Stimulated activated CD4-positive, alpha-beta T cell treated with anti-CD3 and anti-CD28 coated beads, Interleukin-15, amount 100 ng/mL, for 48 hours (primary cell): Measurements from ENCODE around the gene MLXIP.
"Not testable (repeated sequence)": the region's sequence is repeated elsewhere in the genome, so short reads cannot be mapped to it uniquely, and the experiment has no call there.

Experiments used
- DNase-seq, 2 donors: peaks; one replicate each; pipeline ENCODE4 v3.0.0-alpha.2; 2020; ENCODE audit warnings: low read depth in 2 of 2

MLXIP gene, protein sequence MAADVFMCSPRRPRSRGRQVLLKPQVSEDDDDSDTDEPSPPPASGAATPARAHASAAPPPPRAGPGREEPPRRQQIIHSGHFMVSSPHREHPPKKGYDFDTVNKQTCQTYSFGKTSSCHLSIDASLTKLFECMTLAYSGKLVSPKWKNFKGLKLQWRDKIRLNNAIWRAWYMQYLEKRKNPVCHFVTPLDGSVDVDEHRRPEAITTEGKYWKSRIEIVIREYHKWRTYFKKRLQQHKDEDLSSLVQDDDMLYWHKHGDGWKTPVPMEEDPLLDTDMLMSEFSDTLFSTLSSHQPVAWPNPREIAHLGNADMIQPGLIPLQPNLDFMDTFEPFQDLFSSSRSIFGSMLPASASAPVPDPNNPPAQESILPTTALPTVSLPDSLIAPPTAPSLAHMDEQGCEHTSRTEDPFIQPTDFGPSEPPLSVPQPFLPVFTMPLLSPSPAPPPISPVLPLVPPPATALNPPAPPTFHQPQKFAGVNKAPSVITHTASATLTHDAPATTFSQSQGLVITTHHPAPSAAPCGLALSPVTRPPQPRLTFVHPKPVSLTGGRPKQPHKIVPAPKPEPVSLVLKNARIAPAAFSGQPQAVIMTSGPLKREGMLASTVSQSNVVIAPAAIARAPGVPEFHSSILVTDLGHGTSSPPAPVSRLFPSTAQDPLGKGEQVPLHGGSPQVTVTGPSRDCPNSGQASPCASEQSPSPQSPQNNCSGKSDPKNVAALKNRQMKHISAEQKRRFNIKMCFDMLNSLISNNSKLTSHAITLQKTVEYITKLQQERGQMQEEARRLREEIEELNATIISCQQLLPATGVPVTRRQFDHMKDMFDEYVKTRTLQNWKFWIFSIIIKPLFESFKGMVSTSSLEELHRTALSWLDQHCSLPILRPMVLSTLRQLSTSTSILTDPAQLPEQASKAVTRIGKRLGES

DNA sequence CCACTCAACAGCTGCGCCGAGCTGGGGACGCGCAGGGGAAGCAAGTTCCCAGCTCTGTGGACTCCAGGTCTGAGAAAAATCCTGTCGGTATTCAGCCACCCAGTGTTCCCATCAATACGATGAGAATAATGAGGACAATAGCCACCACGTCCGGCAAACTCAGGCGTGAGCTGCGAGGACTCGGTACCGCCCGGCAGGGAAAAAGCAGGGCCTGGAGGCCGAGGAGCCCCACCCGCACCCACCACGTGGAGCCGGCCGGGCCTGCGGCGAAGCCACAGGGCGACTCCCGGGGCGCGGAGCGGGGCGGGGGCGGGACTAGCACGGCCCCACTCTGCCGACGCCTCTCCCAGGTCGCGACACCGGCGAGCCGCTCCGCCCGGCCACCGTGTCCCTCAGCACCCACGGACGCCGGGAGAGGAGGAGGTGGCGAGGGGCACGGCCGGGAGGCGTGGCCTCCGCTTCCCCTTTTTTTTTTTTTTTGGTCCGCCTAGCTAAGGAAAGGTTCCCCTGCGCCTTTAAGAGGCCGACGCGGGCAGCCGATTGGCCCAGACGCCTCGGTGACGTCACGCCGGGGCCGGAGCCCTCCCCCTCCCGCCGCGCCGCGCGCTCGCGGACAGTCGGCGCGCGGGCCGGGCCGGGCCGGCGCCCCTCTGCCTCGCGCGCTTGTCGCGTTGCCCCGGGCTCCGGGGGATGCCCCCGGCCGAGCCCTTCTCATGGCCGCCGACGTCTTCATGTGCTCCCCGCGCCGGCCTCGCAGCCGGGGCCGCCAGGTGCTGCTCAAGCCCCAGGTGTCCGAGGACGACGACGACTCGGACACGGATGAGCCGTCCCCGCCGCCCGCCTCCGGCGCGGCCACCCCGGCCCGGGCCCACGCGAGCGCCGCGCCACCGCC lies at the start of gene MLXIP:
TSS of gene MLXIP (plus strand) at position 616 of the 892 bp plus-strand sequence. CDS start at position 714, 98 bp downstream.
- peak; percentile 78 to 85 for DNase-seq

DNA sequence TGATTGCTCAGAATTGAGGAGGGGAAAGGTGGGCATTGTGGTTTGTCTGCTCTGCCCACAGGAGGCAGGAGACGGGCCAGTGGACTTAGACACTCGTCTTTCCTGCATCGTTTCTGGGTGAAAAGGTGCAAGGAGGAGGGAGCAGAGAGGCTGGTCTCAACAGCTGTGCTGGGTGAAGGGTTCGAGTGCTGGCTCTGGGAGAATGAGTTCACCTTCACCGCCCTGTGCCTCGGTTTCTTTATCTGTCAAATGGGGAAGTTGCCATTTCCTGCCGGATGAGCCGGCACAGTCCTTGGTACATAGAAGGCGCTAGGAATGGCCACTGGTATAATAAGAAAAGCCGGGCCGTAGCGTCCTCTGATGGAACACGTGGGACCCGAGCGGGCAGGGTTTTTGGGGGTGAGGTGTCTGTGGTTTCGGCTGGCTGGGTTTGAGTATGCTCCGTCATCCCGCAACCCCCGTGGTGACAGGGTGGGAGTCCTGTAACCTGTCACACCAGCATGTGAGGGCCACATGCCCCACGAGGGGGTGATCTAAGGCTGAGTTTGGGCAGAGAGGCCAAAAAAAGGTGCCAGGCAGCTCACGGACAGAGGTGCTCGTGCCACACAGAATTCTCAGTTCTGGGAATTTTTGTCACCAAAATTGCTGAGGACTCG lies 49.5 kb upstream of the MLXIP start:
- no peak for DNase-seq

DNA sequence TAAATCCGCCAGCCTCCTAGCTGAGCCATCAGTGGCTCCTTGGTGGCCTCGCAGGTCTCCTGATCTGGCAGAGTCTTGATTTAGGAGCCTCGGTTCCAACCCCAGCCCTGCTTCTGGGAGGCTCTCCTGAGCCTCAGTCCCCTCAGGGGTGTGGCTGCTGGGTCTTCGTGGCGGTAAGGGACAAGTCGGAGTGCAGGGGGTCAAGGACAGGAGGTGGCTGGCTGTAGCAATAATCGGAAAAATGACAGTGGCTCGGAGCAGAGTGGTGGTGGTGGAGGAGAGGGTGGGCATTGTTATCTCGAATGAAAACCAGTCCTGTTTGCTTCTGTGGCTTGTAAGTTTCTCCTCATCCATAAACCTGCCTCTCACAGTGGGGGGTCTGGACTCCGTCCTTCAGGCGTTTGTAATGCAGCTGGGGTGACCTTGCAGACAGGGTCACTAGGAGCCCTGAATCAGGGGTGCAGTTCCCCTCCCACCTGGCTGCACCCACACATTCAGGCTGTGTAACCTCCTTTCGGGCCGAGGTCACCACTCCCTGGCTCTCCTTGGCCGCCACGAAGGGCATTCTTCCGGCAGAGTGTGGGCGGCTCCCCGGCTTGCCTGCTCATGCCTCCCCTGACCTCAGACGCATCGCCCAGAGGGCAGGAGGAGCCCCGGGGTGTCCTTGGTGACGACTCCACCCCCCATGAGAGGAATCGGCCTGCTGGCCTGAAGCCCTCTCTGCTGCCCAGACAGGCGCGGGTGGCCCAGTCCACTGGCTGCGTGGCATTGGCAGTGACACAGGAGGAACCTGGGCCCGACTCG lies 48.7 kb upstream of the MLXIP start:
- no peak for DNase-seq

DNA sequence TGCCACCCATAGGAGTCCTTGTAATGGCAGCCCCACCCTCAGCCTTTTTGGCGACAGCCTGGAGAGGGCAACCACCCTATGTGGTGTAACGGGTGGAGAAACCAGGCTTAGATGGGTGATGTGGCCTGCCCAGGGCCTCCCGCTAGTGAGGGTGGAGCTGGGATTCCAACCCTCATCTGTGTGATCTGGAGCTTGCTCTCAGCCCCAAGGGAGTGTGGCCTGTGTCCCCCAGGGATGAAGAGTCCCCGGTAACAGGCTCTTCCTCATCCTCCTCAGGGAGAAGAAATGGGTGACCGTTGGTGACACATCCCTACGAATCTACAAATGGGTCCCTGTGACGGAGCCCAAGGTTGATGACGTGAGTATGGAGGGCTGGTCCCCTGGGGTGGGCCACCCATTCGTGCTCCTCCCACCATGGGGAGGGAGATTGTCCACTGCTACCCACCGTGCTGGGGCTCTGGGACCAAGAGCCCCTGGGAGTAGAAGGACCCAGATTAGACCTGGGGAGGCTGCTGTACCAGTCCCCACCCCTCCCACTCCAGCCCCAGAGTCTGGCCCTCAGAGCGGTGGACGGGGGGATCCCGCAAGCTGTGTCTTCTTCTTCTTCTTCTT lies 48.0 kb upstream of the MLXIP start:
- DNase-seq = no peak

DNA sequence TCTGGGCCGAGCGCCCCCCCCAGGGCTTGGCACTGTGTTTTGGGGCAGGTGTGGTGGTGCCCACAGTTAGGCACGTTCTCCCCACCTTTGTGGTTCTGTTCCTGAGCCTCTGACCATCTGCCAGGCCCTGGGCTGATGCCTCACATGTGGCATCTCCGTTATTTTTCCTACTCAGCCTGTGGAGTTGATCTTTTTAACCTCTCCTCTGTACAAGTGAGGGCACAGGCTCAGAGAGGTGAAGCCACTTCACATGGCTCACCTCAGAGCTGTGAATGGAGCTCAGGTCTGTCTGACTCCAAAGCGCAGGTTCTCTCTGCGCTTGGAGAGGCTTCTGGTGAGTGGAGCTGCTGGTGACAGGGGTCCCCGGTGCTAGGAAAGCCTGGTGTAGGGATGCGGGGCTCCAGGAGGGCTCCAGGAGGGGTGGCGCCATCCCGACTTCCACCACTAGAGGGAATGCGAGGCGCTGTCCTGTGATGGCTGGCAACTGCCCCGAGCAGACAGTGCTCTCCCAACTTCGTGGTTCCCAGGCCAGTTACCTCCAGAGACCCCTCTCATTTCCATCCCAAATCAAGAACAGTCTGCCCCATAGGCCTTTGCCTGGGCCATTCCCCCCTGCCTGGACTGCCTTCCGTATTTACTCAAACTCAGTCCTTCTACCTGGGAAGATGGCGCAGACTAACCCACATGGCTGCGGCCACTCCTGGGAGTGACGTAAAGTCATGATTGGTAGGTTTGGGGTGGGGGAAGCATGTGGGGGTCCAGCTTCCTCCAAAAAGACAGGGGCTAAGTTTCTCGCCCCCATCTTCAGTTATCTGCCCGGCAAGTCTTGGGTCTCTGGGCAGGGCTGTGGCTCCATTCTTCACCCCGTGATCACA lies 47.0 kb upstream of the MLXIP start:
- DNase-seq = peak in 1 of 2 donors; percentile 49

DNA sequence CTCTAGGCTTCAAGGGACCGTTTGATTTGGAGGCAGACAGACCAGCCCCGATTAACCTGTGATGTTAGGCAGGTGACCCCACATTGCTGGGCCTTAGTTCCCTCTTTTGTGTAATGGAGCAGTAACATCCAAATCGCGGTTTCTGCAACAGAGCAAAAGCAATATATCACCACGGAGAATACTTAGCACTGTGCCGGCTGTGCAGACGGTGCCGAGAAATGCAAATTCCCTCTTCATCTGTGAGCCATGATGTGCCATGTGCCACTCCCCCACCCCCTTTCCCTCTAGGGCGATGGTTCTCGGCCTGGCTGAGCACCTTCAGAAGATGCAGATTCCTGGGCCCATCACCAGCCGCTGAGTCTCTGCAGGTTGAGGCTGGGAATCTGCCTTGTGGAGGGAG lies 46.0 kb upstream of the MLXIP start:
- no peak for DNase-seq

DNA sequence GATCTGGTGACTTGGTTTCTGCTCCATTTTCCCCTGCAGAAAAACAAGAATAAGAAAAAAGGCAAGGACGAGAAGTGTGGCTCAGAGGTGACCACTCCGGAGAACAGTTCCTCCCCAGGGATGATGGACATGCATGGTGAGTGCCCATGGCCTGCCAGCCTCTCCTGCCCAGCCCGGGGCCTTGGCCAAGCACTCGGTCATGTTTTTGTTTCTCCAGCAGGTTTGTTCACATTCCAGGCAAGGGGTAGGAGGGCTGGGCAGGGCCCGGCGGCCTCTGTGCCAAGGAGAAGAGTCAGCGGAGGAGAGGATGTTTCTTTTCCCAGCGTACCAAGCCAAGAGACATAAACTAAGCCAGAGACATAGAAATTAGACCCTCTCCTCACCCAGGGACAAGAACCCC lies 43.3 kb upstream of the MLXIP start:
- DNase-seq = no peak

DNA sequence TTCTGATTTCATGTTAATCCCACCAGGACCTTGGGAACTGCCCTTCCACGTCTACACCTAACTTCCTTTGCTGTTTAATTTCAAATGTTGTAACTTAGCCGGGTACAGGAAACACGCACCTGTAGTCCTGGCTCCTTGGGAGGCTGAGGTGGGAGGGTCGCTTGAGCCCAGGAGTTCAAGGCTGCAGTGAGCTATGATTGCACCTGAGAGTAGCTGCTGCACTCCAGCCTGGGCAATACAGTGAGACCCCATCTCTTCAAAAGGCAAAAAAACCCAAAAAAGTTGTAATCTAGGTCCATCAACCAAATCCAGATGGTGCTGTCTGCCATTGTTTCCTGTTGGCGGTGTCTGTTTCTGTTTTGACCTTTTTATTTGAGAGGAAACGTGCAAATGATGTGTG lies 42.4 kb upstream of the MLXIP start:
- DNase-seq = no peak

DNA sequence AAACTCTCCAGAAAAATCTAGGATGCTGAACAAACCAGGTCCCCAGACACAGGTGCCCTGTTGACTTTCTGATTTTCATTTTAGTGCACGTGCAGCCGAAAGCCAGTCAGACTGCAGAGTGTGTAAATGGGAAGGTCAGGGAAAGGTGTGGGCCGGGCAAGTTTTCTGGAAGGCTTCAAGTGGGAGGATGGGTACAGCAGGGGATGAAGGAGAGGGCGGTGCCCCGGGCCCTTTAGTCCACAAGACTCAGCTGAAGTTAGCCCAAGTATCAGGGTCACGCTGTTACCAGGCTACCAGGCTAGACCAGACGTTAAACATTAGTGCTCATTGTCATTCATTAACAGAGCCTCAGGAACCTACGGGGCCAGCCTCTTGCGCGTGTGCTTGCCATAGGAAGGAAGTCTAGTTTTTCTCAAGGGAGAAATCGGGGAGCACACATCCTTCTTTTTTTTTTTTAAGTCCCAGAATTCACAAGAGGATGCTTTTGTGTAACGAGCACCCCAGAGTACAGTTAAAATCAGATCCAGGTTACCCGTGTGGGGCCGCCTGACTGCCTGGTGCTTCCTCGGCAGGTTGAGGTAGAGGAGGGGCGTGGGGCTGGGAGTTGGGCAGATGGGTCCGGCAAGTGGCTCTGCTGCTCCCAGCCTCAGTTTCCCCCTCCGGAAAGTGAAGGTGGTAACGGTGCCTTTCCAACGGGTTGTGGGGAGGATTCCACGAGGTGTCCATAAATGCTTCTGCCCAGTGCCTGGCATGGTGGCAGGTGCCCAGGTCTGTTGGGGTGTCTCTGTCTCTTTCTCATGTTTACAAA lies 37.8 kb upstream of the MLXIP start:
- no peak for DNase-seq

DNA sequence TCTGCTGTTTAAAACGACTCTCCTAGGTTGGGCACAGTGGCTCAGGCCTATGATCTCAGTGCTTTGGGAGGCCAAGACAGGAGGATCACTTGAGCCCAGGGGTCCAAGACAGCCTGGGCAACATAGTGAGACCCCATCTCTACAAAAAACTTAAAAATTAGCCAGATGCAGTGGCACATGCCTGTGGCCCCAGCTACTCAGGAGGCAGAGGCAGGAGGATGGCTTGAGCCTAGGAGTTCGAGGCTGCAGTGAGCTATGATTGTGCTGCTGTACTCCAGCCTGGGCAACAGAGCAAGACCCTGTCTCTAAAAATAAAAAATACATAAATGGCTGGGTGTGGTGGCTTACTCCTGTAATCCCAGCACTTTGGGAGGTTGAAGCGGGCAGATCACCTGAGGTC lies 37.1 kb upstream of the MLXIP start:
- DNase-seq = not testable (repeated sequence)

DNA sequence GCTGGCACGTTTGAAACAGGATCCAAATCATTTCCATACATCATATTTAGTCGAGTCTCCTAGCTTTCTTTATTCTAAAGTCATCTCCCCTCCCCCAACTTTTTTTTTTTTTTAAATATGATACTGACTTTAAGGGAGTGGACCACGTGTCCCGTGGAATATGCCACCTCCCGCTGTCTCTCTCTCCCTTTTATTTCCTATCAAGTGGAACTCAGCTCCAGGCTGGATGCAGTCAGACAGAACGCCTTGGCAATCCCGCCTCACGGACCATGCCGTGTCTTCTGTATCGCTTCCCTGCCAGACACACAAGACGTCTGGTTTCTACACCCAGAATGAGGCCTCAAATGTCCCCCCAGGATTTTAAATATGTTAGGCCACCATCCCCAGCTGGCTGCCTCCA lies 35.6 kb upstream of the MLXIP start:
- no peak for DNase-seq

DNA sequence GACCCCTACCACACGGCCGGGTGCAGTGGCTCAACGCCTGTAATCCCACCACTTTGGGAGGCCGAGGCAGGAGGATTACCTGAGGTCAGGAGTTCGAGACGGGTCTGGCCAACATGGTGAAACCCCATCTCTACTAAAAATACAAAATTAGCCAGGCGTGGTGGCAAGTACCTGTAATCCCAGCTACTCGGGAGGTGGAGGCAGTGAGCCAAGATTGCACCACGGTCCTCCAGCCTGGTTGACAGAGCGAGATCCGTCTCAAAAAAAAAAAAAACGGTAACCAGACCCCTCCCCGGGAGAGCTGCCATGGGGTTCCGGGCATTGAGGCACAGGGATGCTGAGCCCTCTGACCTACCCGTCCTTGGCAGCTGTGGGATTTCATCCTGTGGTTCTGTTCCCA lies 35.1 kb upstream of the MLXIP start:
- DNase-seq = no peak

DNA sequence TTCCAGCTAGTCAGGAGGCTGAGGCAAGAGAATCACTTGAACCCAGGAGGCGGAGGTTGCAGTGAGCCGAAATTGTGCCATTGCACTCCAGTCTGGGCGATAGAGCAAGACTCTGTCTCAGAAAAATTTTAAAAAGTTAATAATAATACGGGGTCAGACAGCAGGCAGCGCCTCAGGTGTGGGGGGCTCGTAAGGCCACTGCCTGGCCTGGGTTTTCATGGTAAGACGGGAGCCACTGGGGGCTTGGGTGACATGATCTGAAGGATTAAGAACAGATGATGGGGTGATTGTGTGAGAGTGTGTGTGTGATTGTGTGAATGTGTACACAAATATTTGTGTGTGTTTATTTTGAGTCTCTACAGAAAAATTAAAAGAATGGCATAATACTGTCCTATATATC lies 33.3 kb upstream of the MLXIP start:
- DNase-seq = no peak

DNA sequence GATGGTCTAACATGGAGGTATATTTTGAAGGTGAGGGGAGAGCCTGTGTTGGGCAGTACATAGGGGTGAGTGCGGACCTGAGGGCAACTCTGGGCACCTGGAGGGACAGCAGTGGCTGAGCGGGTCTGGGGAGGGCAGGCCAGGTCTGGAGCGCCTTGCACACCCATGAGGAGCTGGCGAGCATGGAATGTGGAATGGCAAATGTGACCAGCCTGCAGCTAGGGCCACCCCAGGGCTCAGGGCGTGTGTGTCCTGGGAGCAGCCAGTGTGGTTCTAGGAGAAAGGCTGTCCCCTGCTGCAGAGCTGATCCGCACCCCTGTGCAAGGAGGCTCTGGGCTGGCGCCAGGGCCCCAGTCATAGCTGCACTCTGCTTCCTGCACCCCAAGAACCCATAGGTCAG lies 32.4 kb upstream of the MLXIP start:
- DNase-seq = no peak

DNA sequence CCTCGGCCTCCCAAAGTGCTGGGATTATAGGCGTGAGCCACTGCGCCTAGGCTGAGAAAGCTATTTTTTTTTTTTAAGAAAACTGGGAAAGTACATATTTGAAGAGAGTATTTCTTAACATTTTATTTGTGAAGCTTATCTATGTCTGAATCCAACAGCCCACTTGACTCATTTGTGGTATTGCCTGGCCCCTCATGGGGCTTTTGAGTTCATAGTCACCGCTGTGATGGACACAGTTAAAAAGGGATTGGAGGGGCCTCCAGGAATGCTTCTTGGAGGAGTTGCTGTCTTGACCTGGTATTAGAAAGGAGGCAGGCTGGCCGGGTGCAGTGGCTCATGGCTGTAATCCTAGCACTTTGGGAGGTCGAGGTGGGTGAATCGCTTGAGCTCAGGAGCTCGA lies 30.4 kb upstream of the MLXIP start:
- DNase-seq = no peak

DNA sequence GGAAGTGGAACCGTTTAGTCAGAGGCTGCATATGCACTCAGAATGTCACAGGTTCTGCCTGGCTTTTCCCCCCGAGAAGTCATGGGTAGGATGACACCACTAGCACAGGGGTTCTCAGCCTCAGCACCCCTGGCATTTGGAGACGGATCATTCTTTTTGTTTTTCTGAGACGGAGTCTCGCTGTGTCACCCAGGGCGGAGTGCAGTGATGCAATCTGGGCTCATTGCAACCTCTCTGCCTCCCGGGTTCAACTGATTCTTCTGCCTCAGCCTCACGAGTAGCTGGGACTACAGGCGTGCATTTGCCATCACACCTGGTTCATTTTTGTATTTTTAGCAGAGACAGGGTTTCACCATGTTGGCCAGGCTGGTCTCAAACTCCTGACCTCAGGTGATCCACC lies 28.7 kb upstream of the MLXIP start:
- DNase-seq = no peak

DNA sequence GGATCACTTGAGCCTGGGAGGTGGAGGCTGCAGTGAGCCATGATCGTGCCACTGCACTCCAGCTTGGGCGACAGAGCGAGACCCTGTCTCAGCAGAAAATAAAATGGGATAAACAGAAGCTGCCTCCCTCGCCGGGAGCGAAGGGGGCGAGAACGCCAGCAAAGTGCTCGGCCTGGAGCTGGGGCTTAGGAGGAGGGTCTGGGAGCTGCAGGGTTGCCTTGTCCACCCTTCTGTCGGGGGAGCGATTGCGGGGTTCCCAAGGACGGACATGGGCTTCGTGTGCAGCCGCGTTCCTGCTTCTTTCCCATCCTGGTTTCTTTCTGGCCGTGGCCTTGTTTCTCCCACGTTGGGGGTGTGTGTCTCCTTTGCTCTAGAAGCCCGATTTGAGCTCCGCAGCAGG lies 27.9 kb upstream of the MLXIP start:
- DNase-seq = no peak

DNA sequence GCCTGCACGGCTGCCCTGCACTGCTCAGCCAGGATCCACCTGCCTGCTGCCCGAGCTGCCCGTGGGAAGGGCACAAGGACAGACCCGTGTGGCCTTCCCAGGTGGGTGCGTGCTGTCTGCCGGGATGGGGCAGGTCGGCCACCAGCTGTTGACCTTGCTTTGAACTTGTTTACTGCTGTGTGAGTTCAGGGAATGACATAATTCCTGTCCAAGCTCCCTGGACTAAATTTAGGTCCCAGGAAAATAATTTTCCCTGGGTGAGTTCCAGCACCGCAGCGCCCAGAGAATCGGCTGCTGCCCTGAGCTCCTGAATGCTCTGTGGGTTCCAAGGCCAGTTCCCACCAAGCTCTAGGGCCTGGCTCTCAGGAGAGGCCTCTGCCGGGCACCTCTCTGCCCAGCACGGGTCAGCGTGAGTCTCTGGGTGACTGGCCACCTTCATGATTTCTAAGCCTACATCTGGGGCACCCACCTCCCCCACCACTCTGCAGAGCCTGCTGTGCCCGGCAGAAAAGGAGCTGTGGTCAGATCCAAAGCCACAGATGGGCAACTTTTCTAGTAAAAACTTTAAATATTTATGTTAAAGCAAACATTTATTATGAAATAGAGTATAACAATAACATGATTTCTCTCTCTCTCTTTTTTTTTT lies 27.2 kb upstream of the MLXIP start:
- DNase-seq = no peak
